Stimulated activated CD4-positive, alpha-beta T cell treated with anti-CD3 and anti-CD28 coated beads, TNF-alpha, amount 100 ng/mL, for 4 hours (primary cell): ENCODE results near the gene C22orf23.
A peak's percentile ranks its signal among the peaks of the same experiment; 100 is the strongest.

Experiments
- DNase-seq, 3 experiments: peaks; one replicate each; pipeline ENCODE4 v3.0.0-alpha.2; 2020; ENCODE audit warnings: low read depth in 3 of 3

C22orf23 gene

DNA sequence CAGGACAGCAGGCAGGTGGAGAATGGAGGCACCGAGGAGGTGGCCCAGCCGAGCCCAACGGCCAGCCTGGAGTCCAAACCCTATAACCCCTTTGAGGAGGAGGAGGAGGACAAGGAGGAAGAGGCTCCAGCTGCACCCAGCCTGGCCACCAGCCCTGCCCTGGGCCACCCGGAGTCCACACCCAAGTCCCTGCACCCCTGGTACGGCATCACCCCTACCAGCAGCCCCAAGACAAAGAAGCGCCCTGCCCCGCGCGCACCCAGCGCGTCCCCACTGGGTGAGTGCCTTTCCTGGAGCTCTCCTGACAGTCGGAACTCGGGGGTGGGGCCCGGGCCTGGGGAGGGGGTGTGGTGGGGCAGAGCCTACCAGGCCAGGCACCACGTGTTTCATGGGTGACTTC is 27.6 kb downstream of the C22orf23 start:
- no peak for DNase-seq

DNA sequence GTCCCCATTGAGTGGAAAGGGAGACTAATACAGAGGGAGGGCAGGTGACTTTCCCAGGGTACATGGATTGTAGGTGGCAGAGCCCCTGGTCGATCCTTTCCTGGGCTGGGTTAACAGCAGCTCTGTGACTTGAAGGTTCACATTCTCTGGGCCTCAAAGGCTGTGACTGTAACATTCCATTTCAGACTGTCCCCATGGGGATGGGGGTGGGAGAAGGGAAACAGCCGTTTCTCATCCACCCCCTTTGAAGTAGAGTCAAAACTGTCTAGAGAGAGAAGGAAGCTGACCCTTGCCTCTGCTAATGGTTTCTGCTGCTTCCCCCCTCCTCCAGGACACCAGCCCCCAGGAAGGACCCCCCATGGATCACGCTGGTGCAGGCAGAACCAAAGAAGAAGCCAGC is 28.1 kb downstream of the C22orf23 start:
- DNase-seq: no peak

DNA sequence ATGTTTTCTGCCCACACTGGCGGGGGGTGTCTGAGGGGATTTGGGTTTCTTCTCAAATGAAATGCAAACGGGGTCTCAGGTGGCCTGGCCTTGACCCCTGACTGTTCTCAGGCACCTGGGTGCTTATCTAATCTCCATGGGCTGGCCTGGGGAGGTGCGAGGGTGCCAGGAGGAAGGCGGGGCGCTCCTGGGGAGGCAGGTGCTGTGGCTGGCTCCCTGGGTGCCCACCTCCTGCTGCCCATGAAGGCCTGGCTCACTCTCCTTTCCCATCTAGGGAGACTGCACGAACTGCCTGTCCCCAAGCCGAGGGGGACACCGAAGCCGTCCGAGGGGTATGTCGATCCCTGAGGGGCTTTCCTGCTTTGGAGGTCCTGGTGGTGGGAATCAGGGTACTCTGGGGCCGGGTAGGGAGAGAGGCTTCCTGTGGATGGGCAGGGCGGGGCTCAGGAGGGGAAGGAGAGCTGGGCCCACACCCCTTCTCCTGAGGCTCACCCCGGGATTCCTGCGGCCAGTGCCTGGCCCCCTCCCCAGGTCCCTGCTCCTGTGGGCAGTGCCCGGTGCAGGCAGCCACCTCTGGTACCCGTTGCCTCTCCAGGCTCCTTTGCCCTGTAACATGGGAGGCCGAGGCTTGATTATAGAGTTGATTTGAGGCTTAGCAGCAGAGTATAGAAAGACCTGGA is 28.9 kb downstream of the C22orf23 start:
- no peak for DNase-seq

DNA sequence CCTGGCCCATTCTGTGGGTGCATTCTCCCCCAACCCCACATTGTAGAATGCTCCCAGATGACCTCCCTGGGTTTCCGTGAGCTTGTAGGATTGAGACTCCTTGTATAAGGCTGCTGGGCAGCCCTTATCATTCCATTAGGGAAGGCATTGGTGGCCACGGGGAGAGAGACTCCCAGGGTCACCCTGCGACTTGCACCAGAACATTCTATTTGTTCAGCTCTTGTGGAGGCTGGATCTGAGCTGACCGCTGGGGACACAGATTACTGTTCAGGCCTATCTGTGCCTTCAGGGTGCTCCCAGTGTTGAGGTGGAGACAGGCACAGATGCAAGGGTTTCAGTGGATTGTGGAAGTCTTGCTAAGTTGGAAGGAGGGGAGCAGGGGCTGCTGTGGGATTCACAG is 29.5 kb downstream of the C22orf23 start:
- DNase-seq: no peak

DNA sequence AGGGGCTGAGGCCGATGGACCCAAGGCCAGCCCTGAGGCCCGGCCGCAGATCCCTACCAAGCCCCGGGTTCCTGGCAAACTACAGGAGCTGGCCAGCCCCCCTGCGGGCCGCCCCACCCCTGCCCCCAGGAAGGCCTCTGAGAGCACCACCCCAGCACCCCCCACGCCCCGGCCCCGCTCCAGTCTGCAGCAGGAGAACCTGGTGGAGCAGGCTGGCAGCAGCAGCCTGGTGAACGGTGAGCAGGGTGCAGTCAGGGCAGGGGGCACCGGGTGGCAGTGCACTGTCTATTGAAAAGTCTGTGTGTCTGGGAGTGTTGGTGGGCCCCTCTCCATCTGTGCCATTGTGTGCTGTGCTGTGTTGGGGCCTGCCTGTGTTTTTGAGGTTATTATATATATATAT is 31.2 kb downstream of the C22orf23 start:
- no peak for DNase-seq

DNA sequence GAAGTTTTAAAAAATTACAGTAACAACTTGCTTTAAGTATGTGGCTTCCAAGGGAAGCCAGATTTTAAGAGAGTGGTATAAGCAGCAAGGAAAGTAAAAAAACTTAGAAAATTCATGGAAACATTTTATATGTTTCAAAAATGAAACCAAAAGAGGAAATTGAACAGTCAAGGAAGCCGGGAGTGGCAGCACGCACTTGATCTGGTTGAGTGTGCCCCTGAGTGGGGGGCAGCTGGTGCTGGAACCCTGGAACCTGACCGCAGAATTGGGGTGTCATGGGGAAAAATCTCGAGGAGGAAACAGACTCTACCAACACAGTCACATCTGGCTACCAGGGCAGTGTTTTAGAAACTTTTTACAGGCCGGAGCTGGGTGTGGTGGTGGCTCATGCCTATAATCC is 33.3 kb downstream of the C22orf23 start:
- no peak for DNase-seq

DNA sequence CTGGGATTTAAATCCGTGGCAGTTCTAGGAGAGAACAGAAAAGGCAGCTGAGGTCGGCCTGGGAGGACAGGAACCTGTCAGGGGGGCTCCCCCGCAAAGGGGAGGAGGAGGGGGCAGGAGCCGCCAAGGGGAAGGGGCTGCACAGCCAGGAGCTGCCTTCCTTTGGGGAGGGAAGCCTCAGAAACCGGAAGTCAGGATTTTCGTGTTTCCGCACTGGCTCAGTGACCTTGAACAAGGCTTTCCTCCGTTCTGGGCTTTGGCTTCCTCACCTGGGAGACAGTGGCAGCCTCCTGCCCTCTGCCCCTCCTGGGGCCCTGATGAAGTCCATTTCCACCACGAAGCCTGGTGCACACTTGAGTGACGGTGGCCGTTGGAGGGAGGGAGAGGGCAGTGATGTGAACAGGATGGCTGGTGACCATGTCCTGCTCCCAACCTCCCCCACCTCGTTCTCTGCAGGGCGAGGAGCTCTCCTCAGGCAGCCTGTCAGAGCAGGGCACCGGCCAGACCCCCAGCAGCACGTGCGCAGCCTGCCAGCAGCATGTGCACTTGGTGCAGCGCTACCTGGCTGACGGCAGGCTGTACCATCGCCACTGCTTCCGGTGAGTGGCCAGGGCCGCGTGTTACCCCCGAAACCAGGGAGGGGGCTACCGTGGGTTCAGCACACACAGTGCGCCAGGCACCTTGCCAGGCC is 34.7 kb downstream of the C22orf23 start:
- no peak for DNase-seq

DNA sequence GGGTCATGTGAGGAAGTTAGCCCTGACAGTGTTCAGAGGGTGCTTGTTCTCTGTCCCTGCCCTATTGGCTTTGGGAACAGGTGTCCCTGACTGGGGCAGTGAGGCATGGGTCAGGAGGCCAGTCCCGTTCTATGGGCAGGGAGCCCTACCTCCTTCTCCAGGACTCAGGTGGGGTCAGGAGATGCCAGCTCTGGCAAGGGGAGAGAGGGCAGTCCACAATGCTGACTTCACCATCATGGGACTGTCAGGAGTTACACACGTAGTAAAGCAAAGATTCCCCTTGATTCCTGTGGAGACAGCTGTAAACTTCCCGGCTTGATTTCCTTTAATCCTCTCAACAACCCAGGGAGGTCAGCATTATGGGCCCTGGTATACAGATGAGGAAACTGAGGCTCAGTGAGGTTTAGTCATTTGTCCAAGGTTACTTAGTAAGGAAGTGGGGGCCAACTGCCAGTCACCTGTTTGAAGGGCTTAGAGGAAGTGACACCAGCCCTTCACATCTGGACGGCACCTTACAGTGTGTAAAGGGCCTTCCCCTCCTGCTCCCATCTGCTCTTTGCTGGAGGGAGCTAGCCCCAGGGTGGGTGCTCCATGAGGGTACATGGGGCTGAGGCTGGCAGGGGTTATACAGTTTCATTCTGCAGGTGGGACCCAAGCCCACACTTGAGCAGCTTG is 35.4 kb downstream of the C22orf23 start:
- DNase-seq: no peak

DNA sequence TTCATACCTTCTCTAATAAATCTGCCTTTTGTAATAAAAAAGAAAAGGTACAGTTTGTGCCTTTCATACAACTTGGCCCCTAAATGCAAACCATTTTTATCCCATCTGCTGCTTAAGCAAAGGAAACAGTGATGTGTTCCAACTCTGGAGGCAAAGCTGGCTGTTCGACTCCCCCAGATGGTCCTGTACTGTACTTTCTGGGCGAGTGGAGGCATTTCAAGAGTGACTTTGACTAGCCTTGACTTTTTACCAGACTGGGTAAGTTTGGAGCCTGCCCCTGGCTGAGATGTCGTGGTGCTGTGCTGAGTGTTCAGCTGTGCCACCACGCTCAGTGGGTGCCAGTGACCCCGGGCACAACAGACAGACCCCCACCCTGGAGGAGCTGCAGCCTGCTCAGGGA is 37.1 kb downstream of the C22orf23 start:
- no peak for DNase-seq

DNA sequence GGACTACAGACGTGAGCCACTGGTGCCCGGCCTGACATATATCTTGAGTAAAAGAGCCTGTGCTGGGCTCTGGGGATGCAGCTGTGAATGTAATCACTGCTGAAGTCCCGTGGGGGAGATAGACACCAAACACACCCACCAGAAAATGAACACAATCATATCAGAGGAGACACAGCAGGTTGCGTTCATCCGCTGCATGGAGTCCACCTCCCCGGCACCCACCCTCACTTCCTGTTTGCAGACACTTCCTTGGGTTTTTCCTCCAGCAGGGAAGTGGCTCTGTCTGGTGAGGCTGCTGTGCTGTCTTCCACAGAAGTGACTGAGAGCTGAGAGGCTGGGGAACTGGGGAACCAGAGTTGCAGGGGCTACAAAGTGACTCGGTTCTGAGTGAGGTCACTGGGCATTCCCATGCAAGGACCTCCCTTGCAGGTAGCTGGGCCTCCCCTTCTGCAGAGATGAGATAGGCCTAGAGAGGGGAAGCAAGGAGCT is 40.1 kb downstream of the C22orf23 start:
- no peak for DNase-seq

DNA sequence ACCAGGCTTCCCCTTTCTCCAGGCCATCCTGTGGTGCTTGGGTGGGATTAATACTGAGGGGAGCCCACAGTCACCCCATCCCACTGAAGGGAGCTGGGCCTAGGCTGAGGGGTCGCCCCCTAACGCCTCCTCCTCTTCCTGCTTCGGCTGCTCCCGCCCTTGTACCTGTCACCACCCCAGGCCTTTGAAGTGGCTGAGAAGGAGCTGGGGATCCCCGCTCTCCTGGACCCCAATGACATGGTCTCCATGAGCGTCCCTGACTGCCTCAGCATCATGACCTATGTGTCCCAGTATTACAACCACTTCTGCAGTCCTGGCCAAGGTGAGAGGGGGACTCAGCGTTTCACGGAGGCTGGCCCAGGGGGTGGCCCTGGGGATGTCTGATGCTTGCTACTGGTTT is 41.2 kb downstream of the C22orf23 start:
- DNase-seq: no peak

DNA sequence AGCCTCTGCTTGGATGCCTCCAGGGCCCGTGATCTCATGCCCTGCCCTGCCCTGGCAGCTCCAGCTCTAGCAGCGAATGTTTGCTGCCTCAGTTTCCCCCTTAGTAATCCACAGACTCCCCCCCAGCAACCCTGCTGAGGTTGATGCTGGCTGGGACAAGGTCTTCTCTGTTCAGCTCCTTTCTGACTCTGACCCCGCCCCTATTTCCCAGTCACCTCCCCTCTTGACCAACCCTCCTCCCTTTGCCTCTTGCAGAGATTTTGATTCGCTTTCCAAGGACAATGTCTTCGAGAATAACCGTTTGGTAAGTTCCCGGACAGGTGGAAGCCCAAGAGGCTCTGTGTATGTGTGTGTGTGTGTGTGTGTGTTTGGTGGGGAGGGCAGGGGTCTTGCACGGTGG is 41.7 kb downstream of the C22orf23 start:
- DNase-seq: no peak

DNA sequence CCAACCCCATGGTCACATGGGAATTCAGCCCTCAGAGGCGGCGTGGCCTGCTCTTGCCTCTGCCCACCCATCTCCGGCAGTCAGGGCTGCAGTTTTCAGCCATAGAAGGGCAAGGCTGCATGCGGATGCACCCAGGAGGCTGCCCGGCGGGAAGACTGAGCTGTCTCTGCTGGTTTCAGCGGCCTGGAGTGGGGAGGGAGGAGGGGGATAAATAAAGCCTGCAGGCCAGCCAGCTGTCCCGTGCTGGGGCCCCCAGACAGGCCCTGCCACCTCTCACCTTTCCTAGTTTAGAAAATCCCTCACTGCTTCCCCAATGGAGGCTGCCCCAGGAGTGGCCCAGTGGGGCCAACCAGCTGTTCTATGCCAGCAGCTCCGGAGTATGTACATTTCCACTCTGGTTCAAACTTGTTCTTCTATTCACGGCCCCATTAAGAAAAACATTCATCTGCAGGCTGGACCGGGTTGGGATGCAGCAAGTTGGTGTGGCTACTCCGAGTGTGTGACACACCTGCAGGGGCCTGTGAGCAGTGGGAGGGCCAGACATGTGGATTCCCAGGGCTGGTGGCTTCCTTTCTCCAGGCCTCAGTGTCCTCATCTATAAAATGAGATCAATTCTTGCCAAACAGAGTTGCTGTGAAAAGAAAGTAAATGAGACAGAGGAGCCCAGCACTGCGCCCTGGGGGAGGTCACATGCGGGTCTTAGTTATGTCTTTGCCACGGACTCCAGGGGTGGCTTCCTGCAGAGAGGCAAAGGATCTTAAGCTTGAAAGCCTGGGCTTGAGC is 42.3 kb downstream of the C22orf23 start:
- DNase-seq: no peak

DNA sequence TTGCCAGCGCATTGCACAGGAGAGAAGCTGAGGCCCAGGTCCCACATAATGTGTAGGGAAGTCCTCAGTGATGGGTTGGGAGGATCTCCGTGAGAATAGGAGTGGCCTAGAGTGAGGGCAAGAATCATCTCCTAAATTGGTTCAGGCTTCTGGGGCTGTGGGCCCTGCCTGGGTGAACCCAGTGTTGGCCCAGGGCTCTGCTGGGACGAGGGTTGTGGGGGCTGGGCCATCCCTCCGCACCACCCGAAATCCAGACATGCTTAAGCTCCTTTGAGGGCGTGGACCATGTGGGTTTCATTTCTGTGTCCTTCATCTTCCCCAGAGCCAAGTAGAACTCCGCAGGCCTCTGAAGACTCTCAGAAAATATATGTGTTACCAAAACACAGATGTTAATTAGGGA is 43.6 kb downstream of the C22orf23 start:
- no peak for DNase-seq

DNA sequence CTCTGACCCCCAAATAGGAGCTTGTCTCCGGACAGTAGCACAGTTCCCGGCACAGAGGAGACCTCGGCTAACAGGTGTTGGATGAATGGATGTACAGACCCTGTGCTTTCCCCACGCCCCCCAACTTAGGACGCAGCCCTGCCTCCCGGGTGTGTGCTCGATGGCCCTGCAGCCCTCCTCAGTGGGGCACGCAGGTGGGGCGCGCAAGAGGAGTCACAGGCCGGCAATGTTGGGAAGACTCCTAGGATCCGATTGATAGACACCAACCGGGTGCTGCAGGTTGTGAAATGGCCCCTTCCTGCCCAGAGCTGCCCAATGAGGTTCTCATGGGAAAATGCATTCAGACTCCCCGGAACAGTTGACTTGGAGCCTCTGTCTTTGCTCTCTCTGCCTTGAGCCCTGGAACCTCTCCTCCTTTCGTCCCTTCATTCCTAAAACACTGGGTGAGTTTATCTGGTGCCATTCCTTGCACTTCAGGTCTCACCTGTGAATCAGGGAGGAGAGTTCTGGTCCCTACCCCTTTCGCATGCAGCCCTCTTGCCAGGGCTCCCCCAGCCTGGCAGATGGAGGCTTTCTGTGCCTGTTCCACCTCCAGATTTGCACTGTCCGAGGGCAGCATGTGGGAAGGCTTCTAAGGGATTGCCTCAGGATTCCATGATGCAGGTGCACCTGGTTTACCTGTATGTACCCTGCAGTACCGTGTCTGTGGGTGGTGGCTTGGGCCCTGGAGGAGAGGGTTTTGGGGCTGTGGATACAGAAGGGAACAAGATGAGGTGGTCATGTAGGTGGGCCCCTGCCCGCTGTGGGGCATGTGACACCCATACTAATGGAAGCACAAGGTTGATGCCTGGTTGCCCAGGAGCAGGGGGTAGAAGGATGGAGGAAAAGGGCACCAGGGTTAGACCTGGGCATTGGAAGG is 46.1 kb downstream of the C22orf23 start:
- no peak for DNase-seq

DNA sequence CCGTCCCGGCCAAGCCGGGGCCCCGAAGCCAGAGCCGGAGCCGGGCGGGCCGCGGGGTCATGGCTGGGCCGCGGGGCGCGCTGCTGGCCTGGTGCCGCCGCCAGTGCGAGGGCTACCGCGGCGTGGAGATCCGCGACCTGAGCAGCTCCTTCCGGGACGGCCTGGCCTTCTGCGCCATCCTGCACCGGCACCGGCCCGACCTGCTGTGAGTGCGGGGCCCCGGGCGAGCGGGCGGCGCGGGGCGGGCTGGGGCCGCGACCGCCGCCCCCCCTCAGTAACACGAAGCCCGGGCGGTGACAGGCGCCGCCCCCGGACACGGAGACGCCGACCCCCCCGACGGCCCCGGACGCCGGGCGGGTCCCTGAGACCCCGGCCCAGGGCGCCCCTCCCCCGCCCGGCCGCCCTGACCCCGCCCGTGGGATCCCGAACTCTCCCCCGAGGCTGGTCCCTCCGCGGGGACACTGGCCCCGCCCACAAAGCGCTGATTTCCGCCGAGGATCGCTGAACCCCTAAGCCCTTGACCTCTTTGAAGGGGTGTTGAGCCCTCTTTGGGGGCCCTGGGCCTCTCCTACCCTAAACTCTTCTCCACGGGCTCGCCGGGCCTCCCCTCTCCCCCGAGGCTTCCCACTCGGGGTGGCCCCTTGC is 46.9 kb downstream of the C22orf23 start:
- peak in 2 of 3 experiments; percentile 24 to 25 for DNase-seq

DNA sequence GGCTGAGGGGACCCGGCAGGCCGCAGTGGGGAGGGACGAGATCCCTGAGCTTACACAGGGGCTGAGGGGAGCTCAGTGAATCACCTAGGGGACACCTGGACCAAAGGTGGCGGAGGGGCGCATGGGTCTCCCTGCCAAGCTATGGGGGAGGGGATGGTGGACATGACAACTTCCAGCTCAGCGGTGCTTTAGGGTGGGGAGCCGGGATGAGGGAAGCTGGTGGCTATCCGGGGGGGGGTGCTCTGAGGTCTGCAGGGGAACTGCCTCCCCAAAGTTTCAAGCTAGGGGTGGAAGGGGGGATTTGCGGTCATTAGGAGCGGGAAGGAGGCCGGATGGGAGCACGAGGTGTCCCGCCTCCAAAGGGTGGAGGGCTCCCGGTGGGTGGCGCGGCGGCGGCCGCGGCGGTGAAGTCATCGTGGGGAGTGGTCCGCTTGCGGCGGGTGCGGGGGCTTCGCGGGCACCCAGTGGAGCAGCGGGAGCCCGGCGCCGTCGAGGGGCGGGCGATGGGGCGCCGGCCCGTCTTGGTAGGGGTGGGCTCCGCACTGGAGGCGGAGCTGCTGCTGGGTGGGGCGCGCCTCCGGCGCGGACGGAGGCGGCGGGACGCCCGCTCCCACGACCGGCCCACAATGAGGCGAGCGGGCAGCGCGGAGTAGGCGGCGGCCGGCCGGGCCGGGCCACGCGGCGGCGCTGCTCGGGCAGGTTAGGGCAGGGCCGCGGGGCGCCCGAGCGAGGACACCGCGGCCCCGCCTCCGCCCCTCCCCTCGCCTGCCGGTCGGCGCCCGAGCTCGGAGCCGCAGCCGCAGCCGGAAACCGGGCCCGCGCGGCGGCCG is 47.7 kb downstream of the C22orf23 start, which contains the start of gene MICALL1:
Gene MICALL1 (plus strand): TSS at position 764 of the 830 bp plus-strand sequence. CDS start 126 bp downstream, outside the sequence.
- peak; percentile 36 to 61 (median 39) for DNase-seq

DNA sequence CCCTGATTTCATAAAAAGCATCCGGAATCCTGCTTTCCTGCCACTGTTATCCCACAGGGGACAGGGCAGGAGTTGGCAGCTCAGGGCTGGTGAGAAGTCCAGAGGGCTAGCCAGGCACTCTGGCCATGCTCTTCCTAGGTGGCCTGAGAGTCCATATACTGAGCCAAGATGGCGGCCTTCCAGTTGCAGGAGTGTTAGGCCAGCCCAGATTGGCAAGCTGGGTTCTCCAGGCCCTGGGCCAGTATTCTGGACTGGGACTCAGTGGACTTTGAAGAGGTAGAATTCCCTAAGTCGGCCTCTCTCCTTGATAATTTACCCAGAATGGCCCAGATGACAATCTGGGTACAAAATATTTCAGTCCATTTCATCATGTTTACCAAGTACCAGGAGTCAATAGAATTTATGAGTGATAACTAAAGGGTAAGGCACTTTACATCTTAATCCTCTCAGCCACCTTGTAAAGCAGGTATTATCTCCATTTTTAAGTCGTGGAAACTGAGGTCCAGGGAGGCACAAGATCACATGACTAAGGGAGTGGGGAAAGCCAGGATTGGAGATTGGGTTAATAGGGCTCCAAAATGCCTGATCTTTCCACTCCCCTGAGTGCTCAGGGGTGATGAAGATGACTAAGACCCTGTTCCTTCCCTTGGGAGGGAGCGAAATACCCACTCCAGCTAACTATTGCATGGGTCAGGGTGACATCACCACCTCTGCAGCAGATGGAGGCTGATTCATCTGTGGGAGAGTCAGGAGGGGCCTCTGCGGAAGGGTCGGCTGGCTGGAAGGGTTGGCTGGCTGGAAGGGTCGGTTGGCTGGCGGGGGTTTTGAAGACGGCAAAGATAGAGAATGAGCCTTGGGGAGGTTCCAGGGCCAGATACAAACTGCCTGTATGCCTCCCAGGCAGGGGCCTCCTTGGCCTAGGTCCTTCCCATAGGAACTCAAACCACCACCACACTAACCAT is 48.5 kb downstream of the C22orf23 start:
- DNase-seq: no peak
